GM12891 (cell line): ENCODE data around the gene TESK2.

Experiments used
- PAX5 ChIP-seq: IDR thresholded peaks from 2 replicates; pipeline ENCODE4 v1.6.1; 2011; ENCODE audit warnings: low read length, moderate library complexity, mild to moderate bottlenecking; ENCODE audit not compliant: insufficient read depth, severe bottlenecking
- POLR2A ChIP-seq: IDR thresholded peaks from 2 replicates; pipeline ENCODE4 v1.6.1; 2011; ENCODE audit warnings: low read depth, low read length, control low read depth
- POLR2AphosphoS5 ChIP-seq: IDR thresholded peaks from 2 replicates; pipeline ENCODE4 v1.6.1; 2011; ENCODE audit warnings: low read depth, low read length, control low read depth
- SPI1 ChIP-seq: IDR thresholded peaks from 2 replicates; pipeline ENCODE4 v1.6.1; 2011; ENCODE audit warnings: low read depth, low read length, control low read depth

DNA sequence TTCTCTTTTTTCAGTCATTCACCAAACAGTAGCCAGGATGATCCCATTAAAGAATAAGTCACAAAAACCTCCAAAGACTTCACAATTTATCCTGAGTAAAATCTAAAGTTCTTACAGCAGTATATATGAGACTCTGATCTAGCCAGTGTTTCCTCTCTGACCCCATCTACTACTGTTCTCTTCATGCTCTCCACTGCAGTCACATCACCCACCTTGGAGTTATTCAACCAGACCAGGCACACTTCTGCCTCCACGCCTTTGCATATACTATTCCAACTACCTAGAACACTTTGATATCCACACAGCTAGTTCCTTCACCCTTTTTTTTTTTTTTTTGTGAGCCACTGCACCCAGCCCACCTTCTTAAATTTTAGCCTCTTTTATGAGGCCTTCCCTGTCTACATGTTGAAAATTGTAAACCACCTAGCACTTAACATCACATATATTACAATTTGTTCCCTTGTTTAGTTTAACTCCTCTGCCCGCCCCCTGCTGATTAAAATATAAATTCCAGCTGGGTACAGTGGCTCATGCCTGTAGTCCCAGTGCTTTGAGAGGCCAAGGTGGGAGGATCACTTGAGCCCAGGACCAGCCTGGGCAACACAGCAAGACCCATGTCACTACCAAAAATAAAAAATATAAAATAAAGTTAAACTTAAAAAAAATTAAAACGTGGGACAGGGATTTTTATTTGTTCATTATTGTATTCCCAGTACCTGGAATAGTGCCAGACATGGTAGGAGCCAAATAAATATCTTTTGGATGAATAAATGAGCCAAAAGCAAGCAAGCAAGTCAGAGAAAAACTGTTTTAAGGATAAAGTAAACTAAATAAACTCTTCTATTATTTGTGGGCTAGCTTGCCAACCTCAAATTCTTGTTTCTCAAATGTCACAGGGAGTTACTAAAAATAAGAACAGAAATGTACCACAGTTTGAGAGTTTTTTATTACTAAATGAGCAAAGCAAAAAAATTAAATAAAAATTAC lies 115.6 kb downstream of the TESK2 start:
- no peak for TF ChIP-seq POLR2A
- TF ChIP-seq POLR2AphosphoS5 = no peak
- TF ChIP-seq PAX5 = no peak
- no peak for TF ChIP-seq SPI1
